IPS-20b (cell line): ENCODE results near the gene UBE2U.

Experiments used
- H3K27ac ChIP-seq: one replicate; pipeline ENCODE4 v1.5.1; 2013; ENCODE audit warnings: low read length
- H3K27me3 ChIP-seq: 2 replicates; pipeline ENCODE4 v1.6.1; 2013; ENCODE audit warnings: mild to moderate bottlenecking, low read length, inconsistent platforms; ENCODE audit not compliant: insufficient read depth
- H3K36me3 ChIP-seq: 2 replicates; pipeline ENCODE4 v1.6.1; 2013; ENCODE audit warnings: low read depth, mild to moderate bottlenecking, inconsistent platforms, low read length, moderate library complexity; ENCODE audit not compliant: insufficient read depth
- H3K4me1 ChIP-seq: 2 replicates; pipeline ENCODE4 v1.6.1; 2013; ENCODE audit warnings: mild to moderate bottlenecking, control low read depth, inconsistent platforms, low read length, moderate library complexity; ENCODE audit not compliant: insufficient read depth
- H3K4me3 ChIP-seq: 2 replicates; pipeline ENCODE4 v1.5.1; 2013; ENCODE audit warnings: mild to moderate bottlenecking, low read length, inconsistent platforms
- H3K9ac ChIP-seq: 2 replicates; pipeline ENCODE4 v1.6.1; 2013; ENCODE audit warnings: low read depth, mild to moderate bottlenecking, inconsistent platforms, low read length, moderate library complexity
- H3K9me3 ChIP-seq: 2 replicates; pipeline ENCODE4 v1.6.1; 2013; ENCODE audit warnings: mild to moderate bottlenecking, low read depth, low read length, inconsistent platforms; ENCODE audit not compliant: insufficient read depth

The UBE2U gene

GRCh38 chr1:64265141-64265540, 61.7 kb downstream of the UBE2U start:
- Histone ChIP-seq H3K27ac (no peak overlapping the region), H3K4me1 (no peaks in the 10 kb centered on the region), H3K9me3 (no peaks in the 10 kb centered on the region), H3K9ac (no peak overlapping the region), H3K36me3 (no peaks in the 10 kb centered on the region), H3K4me3 (no peak overlapping the region), H3K27me3 (no peaks in the 10 kb centered on the region)

DNA sequence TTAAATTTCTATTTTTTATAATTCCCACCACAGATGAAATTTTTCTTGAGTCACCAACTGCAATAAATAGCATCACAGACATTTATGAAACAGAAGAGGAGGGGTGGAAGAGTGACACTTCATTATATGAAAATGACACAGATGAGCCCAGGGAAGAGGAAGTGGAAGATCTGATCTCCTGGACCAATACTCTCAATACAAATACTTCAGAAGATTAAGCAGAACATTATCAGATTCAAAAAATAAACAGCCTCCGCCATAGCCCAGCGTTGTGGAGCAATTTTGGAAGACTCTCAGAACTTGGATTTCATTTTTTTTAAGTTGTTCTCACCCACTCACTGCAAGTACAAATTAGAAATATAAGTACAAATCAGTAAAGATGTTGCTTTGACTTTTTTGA, 63.6 kb downstream of the UBE2U start:
- H3K9ac ChIP-seq, result no peak overlapping the region
- H3K4me3 ChIP-seq, result no peak overlapping the region
- H3K9me3 ChIP-seq, result no peaks in the 10 kb centered on the region
- no peaks in the 10 kb centered on the region for H3K27me3 ChIP-seq
- H3K4me1 ChIP-seq, result no peaks in the 10 kb centered on the region
- no peaks in the 10 kb centered on the region for H3K36me3 ChIP-seq
- H3K27ac ChIP-seq, result no peak overlapping the region

GRCh38 chr1:64268653-64269557, 65.5 kb downstream of the UBE2U start:
- H3K36me3 ChIP-seq, result no peaks in the 10 kb centered on the region
- no peak overlapping the region for H3K4me3 ChIP-seq
- H3K9ac ChIP-seq, result no peak overlapping the region
- H3K4me1 ChIP-seq, result no peaks in the 10 kb centered on the region
- no peaks in the 10 kb centered on the region for H3K27me3 ChIP-seq
- no peak overlapping the region for H3K27ac ChIP-seq
- H3K9me3 ChIP-seq, result peaks cover 12% of the 10 kb centered on the region

- Histone ChIP-seq H3K9me3 (peaks cover 12% of the 10 kb centered on the region), H3K4me1 (no peaks in the 10 kb centered on the region), H3K36me3 (no peaks in the 10 kb centered on the region), H3K9ac (no peak overlapping the region), H3K4me3 (no peak overlapping the region), H3K27me3 (no peaks in the 10 kb centered on the region), H3K27ac (no peak overlapping the region)
Measured at GRCh38 chr1:64269558-64269884, 66.1 kb downstream of the UBE2U start.

DNA sequence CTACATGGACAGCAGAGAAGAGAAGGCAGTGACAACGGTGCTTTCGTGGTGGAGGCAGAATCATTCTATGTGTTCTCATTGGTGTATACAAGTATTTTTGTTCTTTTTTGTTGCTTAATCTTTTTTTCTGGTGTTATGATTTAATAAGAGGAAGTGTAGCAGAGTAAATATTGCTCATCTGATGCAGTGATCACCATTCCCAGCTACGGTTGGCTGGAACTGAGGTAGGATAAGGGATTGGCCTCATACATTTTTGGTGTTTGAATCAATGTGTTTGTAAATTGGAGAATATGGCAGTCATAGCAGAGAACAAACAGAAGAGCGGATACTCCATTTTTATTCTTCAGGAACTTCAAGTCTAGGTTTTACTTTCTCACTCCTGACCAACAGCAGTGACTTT, 76.6 kb downstream of the UBE2U start:
- no peaks in the 10 kb centered on the region for H3K27me3 ChIP-seq
- H3K9ac ChIP-seq, result no peak overlapping the region
- H3K4me3 ChIP-seq, result no peak overlapping the region
- H3K9me3 ChIP-seq, result no peaks in the 10 kb centered on the region
- no peaks in the 10 kb centered on the region for H3K36me3 ChIP-seq
- no peaks in the 10 kb centered on the region for H3K4me1 ChIP-seq
- H3K27ac ChIP-seq, result no peak overlapping the region

GRCh38 chr1:64282351-64282750, 78.9 kb downstream of the UBE2U start:
- no peak overlapping the region for H3K27ac ChIP-seq

DNA sequence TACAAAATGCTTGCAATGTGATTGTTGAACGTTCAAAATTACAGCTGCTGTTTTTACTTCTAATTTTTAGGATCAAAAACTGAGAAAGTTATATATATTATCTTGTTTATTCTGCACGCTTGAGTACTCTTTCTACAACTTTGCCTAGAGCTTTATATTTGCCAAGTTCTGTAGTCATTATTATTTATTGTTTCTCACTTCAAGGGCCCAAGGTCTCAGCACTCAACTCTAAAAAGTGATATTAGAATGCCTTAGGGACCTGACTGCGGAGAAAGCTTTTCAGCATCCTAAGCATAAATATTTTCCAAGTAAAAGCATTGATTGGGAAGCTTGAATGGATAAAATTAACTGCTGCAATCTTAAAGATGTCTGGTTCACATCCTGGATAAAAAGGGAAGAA, 83.6 kb downstream of the UBE2U start:
- Histone ChIP-seq H3K9ac (no peak overlapping the region), H3K9me3 (no peaks in the 10 kb centered on the region), H3K4me3 (no peak overlapping the region), H3K4me1 (no peaks in the 10 kb centered on the region), H3K27ac (no peak overlapping the region), H3K36me3 (no peaks in the 10 kb centered on the region), H3K27me3 (no peaks in the 10 kb centered on the region)

More at GRCh38 chr1:64282351-64282750, 78.9 kb downstream of the UBE2U start:
- no peaks in the 10 kb centered on the region for H3K4me1 ChIP-seq
- no peak overlapping the region for H3K4me3 ChIP-seq
- no peaks in the 10 kb centered on the region for H3K9me3 ChIP-seq
- no peaks in the 10 kb centered on the region for H3K36me3 ChIP-seq
- no peaks in the 10 kb centered on the region for H3K27me3 ChIP-seq
- no peak overlapping the region for H3K9ac ChIP-seq

DNA sequence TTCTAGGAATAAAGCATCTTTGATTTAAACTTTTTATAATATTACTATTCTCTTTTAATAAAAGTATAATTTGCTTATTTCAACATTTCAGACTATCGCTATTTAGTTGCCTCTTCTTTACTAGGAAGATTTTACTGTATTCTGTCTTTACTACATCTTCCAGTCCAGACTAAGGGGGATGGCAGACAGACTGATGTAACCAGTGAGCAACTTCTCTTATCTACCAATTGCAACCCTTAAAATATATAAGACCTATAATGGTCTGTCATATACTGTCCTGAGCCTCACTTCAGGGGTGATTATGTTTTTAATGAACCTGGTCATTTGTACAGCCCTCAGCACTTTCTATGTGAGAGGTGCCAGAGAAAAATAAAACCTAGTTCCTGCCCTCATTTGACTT, 87.0 kb downstream of the UBE2U start:
- no peak overlapping the region for H3K27ac ChIP-seq
- no peaks in the 10 kb centered on the region for H3K4me1 ChIP-seq
- H3K9me3 ChIP-seq, result no peaks in the 10 kb centered on the region
- no peak overlapping the region for H3K9ac ChIP-seq
- no peaks in the 10 kb centered on the region for H3K27me3 ChIP-seq
- no peaks in the 10 kb centered on the region for H3K36me3 ChIP-seq
- H3K4me3 ChIP-seq, result no peak overlapping the region

- no peak overlapping the region for H3K9ac ChIP-seq
- no peaks in the 10 kb centered on the region for H3K27me3 ChIP-seq
- no peaks in the 10 kb centered on the region for H3K4me1 ChIP-seq
- no peak overlapping the region for H3K27ac ChIP-seq
- H3K4me3 ChIP-seq, result no peak overlapping the region
- no peaks in the 10 kb centered on the region for H3K9me3 ChIP-seq
- H3K36me3 ChIP-seq, result no peaks in the 10 kb centered on the region
Measured at GRCh38 chr1:64291931-64292330, 88.5 kb downstream of the UBE2U start.

GRCh38 chr1:64292399-64292798, 89.0 kb downstream of the UBE2U start:
- Histone ChIP-seq H3K9ac (no peak overlapping the region), H3K27me3 (no peaks in the 10 kb centered on the region), H3K9me3 (no peaks in the 10 kb centered on the region), H3K27ac (no peak overlapping the region), H3K4me3 (no peak overlapping the region), H3K36me3 (no peaks in the 10 kb centered on the region), H3K4me1 (no peaks in the 10 kb centered on the region)

DNA sequence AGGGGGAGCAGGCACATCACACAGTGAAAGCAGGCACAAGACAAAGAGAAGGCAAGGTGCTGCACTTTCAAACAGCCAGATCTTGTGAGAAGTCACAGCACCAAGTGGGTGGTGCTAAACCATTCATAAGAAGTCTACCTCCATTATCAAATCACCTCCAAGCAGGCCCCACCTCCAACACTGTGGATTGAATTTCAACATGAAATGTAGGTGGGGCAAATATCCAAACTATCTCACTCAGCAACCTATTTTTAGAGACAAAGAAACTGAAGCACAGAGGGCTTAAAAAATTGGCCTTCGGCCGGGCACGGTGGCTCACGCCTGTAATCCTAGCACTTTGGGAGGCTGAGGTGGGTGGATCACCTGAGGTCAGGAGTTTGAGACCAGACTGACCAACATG, 90.4 kb downstream of the UBE2U start:
- no peaks in the 10 kb centered on the region for H3K4me1 ChIP-seq
- no peaks in the 10 kb centered on the region for H3K36me3 ChIP-seq
- no peaks in the 10 kb centered on the region for H3K27me3 ChIP-seq
- H3K9me3 ChIP-seq, result no peaks in the 10 kb centered on the region
- H3K9ac ChIP-seq, result no peak overlapping the region
- H3K27ac ChIP-seq, result no peak overlapping the region
- H3K4me3 ChIP-seq, result no peak overlapping the region

GRCh38 chr1:64295136-64295535, 91.7 kb downstream of the UBE2U start:
- Histone ChIP-seq H3K9ac (no peak overlapping the region), H3K36me3 (no peaks in the 10 kb centered on the region), H3K27ac (no peak overlapping the region), H3K4me1 (no peaks in the 10 kb centered on the region), H3K9me3 (no peaks in the 10 kb centered on the region), H3K4me3 (no peak overlapping the region), H3K27me3 (no peaks in the 10 kb centered on the region)
